Measurements from ENCODE around the gene C19orf25. TPM values are rescaled to one million over a fixed set of nuclear protein-coding genes. Genes with fewer than 3 reads are reported as not detected.
"Not testable (repeated sequence)": the region's sequence is repeated elsewhere in the genome, so short reads cannot be mapped to it uniquely, and the experiment has no call there.

C19orf25 gene
- total RNA-seq, result 19.2 TPM

DNA sequence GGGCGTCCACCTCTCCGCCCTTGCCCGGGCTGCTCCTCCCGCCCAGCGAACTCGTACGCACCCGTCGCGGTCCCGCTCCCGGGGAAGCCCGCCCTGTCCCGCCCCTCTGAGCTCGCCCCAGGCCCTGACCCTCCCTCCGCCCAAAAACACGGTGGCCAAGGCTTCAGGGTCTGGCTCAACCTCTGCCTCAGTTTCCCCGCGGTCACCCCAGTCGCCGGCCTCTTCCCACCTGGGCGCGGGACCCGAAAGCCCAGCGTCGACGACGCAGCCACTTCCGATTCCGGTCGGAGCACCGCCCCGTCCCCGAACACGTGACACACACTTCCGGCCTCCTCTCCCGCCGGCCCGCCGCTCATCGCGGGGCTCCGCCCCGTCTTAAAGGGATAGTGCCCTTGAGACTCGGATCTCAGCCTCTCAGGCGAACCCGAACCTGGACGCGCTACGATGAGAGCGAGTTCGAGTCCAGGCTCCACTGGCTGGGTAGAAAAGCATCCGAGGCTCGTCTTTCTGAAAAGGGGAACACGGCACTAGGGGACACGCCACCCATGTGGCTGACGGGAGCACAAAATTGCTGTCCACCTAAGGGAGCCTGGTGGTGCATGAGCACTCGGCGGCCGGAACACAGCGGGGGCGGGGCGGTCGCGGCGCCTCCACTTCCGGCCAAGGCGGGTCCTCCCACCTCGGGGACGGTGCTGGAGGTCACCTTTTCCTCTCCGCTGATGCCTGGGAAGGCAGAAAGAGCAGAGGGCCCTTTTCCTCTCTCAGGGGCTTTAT, at the start of gene C19orf25:
TSS of gene C19orf25 (minus strand) at position 282 of the 774 bp plus-strand sequence. CDS start 312 bp downstream, outside the sequence.
- peak; percentile 97 for ATAC-seq

DNA sequence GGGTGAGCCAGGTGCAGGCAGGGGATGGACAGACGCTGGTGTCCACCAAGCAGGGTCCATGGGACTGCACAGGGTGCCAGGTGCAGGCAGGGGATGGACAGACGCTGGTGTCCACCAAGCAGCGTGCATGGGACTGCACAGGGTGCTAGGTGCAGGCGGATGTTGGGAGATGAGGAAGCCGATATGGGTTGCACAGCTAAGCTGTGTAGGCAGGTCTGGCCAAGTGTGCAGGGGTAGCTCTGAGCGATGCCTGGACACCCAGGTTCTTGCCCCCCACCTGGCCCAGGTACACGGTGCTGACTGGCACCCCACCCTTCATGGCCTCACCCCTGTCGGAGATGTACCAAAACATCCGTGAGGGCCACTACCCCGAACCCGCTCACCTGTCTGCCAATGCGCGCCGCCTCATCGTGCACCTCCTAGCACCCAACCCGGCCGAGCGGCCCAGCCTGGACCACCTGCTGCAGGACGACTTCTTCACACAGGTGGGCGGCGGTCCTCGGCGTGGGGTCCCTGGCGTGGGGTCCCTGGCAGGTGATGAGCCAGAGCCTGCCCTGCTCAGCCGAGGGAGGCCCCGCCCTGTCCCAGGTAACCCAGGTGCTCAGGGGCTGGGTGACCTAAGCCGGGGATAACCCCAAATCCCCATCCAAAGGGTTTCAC, 48.8 kb upstream of the C19orf25 start:
- ATAC-seq (no peak), DNase-seq (ENCODE audit: low spot score) (no peak)

More for the DNA sequence above, at the start of gene C19orf25:
- DNase-seq (ENCODE audit: low spot score), result peak; percentile 95

DNA sequence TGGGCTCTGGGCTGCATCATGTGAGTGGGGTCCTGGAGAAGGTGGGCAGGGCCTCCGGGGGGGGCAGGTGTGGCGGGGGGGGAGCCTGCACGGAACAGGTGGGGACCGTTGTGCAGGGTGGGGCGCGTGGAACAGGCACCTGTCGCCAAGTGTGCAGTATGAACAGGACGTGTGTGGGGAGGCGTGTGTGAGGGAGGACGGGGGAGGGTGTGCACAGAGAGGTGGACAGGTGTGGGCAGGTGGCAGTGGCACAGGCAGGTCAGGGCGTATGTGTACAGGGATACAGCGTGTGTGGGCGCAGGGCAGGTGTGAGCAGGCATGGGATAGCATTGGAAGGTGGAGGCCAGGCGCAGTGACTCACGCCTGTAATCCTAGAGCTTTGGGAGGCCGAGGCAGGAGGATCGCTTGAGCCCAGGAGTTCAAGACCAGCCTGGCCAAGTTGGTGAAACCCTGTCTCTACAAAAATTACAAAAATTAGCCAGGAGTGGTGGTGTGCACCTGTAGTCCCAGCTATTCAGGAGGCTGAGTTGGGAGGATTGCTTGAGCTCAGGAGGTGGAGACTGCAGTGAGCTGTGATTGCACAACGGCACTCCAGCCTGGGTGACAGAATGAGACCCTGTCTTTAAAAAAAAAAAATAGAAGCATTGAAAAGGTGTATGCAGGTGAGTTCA, 48.1 kb upstream of the C19orf25 start:
- ATAC-seq (no peak), DNase-seq (ENCODE audit: low spot score) (no peak)

DNA sequence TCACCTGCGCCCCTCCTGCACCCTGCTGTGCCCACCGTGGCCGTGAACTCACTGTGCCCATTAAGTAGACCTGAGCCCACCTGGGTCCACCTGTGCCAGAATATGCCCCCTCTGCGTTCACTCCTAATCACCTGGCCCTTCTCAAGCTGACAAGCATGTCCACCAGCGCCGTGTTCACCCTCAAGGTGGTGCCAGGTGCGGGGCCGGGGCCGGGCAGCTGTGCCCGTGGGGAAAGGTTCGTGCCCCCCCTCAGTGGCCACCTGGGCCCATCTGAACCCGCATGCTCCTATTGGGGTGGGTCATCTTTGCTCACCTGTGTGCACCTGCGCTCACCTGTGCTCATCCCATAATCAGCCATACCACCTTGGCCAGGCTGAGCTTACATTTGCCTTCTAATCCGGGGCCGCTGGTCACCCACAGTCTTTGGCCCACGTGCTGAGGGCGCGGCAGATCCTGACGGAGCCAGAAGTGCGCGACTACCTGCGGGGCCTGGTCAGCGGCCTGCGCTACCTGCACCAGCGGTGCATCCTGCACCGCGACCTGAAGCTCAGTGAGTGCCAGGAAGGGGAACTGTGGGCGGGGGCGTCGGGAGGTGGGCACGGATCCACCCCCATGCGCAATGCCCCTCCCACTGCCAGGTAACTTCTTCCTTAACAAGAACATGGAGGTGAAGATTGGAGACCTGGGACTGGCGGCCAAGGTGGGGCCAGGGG, 47.2 kb upstream of the C19orf25 start:
- DNase-seq (ENCODE audit: low spot score), result no peak
- no peak for ATAC-seq

DNA sequence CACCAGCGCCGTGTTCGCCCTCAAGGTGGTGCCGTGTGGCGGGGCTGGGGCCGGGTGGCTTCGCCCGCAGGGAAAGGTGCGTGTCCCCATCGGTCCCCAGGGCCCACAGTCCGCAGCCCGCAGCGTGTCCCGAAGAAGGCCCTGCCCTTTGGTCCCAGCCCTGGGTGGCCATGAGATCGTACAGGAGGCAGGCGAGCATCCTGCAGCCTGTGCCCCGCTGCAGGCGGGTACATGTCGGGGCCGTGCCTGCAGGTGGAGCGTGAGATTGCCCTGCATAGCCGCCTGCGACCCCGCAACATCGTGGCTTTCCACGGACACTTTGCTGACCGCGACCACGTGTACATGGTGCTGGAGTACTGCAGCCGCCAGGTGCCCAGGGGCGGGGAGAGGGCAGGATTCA, 46.3 kb upstream of the C19orf25 start:
- ATAC-seq (no peak), DNase-seq (ENCODE audit: low spot score) (no peak)

DNA sequence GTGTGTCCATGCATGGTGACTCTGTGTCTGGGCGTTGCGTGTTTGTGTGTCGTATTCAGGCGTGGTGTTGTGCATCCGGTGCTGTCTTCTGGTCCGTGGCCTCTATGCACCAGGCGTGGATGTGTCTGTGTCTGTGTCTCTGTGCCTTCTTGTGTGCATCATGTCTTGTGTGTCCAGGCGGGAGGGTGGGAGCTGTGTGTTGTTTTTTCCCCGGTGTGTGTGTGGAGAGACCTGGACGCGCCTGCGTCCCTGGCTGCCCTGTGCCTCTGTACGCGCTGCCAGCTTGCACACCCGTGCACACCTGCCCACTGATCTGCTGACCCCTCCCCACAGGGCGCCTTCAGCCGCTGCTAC, 45.9 kb upstream of the C19orf25 start:
- ATAC-seq (no peak), DNase-seq (ENCODE audit: low spot score) (no peak)

DNA sequence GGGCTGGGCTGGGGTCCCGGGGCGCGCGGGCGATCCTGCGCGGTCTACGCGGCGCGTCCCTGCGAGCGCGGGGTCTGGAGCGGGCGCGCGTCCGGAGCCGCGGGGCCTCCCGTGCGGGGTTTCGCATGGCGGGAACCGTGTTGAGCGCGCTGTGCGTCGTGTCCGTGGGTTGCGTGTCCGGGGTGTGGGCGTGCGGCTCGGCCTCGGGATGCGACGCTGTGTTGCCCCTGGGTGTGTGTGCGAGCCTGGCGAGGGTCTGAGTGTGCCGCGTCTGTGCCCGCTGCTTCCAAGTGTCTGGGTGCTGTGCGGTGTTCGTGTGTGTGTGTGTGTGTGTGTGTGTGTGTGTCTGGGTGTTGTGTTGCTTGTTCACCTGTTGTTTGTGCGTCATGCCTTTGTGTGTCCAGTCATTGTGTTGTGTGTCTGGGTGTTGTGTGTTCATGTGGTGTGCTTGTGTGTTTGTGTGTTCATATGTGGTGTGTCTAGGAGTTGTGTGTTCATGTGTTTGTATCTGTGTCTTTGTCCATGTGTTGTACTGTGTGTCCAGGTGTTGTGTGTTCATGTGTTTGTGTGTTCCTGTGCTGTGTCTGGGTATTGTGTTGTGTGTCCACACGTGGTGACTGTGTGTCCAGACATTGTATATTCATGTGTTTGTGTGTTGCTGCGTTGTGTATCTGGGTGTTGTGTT, 45.4 kb upstream of the C19orf25 start:
- DNase-seq (ENCODE audit: low spot score) (no peak), ATAC-seq (no peak)

DNA sequence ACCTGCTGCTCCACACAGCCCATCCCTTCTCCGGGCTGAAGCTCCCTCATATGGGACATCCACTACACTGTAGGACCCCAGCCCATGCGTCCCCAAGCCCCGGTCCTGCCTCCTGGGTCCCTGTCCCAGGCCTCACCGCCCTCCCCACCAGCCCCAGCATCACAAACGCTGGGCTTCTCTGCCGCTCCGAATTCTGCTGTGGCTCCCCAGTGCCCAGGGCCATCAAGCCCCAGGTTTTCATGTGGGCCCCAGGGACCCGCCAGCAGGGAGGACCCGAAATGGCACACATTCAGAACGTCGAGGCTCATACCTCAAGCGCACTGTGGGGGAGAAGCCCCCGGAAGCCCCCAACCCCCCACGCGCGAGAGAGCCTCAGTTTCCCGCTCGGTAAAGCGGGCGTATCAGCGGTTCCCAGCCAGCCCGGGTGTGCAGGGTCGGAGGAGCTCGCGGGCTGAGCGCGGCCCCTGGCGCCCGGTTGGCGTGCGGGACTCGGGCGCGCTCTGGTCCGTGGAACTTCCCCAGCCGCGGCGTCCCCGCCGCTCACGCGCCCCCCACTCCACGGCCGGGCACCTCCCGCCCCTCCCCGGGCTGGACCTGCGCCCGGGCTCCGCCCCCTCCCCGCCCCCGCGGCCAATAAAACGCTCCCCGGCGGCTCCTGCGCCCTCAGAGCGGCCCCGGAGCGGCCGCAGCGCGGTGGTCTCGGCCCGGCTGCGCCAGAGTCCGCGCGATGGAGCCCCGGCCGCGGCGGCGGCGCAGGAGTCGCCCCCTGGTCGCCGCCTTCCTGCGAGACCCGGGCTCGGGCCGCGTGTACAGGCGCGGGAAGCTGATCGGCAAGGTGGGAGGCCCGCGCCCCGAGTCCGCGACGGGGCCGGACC, 44.6 kb upstream of the C19orf25 start, which contains the start of gene PLK5:
TSS of gene PLK5 (plus strand) at position 666 of the 875 bp plus-strand sequence. CDS start 2,920 bp downstream, outside the sequence.
- DNase-seq (ENCODE audit: low spot score) (no peak), ATAC-seq (peak; percentile 25)

DNA sequence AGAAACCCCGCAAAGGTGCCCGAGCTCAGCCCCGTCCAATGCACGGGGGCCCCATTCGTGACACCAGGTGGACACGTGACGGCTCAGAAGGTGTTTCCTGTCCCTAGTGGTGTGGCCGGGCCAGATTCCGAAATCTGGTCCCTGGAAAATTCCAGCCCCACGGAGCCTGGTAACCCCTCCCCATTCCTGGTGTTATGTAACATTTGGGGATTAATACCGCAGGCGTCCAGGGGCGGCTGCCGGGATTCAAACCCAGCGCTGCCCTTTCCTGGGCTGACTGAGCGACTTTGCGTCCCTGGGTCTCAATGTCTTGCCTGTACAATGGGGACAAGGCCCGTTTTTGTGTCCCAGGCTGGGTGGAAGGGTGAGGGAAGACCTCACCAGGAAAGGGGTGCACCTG, 43.8 kb upstream of the C19orf25 start:
- no peak for ATAC-seq

DNA sequence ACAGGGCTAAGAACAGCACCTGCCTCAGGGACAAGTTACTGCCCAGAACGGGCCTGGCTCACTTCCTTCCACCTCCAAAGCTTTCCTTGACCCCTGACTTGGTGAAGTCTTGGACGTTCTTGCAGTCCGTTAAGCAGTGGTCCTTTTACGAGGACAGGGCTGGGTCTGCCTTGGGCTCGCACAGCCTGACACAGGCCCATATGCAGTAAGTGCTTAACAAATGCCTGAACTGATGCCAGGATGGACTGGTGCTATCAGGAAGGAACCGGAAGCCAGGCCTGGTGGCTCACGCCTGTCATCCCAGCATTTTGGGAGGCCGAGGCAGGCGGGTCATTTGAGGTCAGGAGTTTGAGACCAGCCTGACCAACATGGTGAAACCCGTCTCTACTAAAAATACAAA, 43.0 kb upstream of the C19orf25 start:
- no peak for ATAC-seq
- DNase-seq (ENCODE audit: low spot score), result no peak

More for the DNA sequence above, 43.8 kb upstream of the C19orf25 start:
- no peak for DNase-seq (ENCODE audit: low spot score)

DNA sequence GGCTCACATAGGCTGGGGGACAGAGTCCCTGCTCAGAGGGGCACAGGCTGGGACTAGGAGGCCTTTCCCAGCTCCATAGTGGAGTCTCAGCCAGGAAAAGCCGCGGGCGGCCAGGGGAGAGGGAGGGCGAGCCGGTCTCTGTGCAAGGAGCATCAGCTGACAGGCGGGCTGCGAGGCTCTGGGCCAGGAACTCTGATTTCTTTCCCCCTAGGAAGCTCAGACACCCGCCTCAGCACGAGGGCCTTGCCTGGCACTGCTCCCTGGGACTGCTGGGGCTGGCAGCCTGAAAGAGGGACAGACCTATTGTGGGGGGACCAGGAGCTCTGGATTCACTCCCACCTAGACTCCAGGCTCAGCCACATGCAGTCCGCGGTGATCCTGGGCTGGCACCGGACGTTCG, 42.6 kb upstream of the C19orf25 start:
- no peak for ATAC-seq
- no peak for DNase-seq (ENCODE audit: low spot score)

DNA sequence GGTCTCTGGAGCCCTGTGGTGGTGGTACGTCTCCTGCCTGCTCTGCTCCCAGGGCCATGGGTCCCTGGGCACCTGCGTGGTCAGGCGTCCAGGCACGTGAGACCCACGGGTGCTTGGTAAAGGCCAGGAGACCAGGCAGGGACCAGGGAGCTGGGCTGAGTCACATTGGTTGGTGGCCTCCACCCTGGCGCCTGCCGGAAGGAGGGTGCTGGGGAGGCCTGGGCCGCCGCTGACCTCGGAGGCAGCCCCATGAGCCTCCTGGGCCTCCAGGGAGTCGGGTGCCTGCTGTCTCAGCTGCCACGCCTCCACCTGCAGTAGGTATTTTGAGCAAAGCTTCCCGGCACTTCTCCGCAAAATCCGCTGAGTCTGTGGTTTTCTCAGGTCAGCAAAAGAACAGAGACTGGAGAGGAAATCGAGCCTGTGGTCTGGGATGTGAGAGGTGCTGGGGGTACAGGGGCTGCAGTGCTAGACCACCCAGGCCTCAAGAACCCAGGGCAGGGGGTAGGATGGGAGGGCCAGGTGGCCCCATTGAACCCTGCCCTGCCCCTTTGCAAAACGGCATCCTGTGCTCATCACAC, 41.3 kb upstream of the C19orf25 start:
- ATAC-seq (no peak), DNase-seq (ENCODE audit: low spot score) (no peak)

DNA sequence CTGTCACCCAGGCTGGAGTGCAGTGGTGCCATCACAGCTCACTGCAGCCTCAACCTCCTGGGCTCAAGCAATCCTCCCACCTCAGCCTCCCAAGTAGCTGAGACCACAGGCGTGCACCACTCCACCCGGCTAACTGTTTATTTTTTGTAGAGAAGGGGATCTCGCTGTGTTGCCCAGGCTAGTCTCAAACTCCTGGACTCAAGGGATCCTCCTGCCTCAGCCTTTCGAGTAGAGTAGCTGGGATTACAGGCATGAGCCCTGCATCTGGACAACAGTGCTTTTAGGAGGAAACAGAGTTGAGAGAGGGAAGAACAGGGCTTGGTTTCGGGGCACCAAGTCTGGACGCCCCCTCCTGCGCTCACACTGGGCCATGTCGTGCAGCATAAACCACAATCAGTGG, 40.8 kb upstream of the C19orf25 start:
- DNase-seq (ENCODE audit: low spot score); ATAC-seq: not testable (repeated sequence)

DNA sequence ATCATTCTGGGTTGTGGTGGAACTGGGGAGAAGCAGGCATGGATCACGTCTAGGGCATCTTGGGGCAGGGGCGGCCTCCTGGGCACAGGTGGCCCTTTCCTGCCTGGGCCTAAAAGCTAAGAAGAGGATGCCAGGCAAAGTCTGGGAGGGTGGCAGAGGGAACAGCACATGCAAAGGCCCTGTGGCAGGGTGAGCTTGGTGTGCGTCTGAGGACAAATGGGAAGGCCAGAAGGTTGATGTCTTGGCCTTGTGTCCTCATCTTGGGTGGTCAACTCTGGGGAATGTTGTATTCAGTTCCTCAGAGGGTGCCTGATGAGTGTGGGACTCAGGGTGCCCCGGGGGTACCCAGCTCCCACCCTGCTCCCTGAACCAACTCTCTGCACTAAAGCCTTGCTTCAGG, 39.5 kb upstream of the C19orf25 start:
- ATAC-seq, result no peak
- no peak for DNase-seq (ENCODE audit: low spot score)

DNA sequence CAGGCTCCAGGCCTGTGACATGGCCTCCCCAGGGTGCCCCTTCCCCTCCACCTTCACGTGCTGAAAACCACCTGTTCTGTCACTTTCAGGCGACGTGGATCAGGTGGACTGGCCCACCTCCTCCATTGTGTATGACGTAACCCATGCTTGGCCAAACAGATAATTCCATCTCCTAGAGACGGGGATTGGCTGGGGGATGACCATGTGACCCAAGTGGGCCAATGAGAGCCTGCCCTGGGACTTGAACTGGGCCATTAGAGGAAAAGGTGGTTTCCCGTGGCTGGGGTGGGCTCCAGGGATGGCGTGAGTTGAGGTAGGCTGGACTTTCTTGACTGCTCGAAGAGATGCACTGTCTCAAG, 37.4 kb upstream of the C19orf25 start:
- ATAC-seq (no peak), DNase-seq (ENCODE audit: low spot score) (no peak)

DNA sequence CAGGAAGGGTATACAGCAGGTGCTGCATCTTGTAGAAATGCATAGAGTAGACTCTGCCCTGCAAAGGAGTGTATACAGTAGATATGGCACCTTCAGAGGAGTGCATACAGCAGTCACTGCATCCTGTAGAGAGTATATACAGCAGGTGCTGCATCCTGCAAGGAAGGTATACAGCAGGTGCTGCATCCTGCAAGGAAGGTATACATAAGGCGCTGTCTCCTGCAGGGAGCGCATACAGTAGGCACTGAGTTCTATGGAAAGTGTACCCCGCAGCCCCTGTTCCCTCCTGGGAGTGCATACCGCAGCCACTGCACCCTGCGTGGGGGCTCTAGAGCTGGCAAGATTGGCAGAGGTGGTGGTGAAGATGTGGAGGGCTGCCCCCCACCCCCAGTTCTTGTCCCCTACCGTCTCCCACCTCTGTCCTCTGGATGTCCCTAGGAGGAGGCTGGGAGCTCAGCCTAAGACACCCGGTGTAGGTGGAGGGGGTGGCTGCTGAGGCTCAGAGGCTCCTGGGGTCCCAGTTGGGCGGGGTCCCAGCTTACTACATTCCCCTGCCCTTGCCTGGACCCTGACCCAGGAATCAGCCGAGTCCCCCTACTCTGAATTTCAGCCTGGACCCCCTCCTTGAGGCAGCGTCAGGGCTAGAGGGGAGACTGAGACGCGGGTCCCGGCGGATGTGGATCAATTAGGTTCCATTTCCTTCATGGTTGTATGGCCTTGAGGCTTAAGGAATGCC, 36.1 kb upstream of the C19orf25 start:
- ATAC-seq (no peak), DNase-seq (ENCODE audit: low spot score) (no peak)

DNA sequence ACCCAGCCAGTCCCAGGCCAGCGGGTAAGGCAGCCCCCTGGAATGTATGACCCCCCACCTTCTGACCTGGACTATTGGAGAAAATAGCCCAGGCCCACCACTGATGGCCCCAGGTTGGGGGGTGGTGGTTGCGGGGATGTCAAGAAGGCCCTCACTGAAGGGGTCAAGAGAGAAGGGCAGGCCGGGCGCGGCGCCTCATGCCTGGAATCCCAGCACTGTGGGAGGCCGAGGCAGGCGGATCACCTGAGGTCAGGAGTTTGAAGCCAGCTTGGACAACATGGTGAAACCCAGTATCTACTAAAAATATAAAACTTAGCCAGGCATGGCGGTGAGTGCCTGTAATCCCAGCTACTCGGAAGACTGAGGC, 35.3 kb upstream of the C19orf25 start:
- no peak for ATAC-seq
- no peak for DNase-seq (ENCODE audit: low spot score)

DNA sequence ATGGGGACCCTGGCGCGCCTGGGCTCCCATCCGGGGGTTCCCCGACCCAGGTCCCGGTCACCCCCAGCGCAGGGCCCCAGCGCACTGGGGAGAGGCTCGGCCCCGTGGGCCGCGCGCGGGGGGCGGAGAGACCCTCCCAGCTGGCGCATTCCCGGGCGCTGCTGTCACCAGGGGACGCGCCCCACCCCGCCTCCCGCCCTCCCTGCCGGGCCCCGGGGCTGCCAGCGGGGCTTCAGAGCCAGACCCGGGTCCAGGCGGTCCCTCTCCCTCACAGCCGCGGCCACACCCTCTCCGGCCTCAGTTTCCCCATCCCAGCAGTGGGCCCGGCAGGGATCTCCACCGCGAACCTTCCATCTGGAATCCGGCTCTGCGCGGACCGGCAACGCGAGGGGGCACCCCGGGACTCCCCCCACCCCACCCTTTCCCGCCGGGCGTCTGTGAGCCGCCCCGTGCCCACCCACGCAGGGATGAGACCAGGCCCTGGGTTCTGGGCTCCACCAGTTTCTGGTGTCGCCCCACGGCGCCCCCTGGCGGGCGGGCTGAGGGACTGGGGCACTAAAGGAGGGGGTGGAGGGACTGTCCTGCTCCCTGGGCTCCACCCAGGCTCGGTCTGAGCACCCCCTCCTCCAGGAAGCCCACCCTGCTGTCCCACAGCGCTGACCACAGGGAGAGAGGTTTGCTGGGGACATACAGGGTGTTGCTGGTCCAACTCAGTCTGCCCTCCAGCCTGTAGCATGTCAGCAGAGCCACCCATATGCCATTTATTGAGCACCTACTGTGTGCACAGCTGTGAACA, 34.7 kb upstream of the C19orf25 start:
- ATAC-seq, result peak; percentile 81
- DNase-seq (ENCODE audit: low spot score), result peak; percentile 66

Data from left lobe of liver (tissue), 2 donors.